HL-60 (cell line): Measurements from ENCODE around the gene HECTD4.
"Not testable (repeated sequence)": the region's sequence is repeated elsewhere in the genome, so short reads cannot be mapped to it uniquely, and the experiment has no call there.

Source experiments
- CTCF ChIP-seq: IDR thresholded peaks from one replicate; pipeline ENCODE4 v1.5.1; 2011; ENCODE audit warnings: low read length, control low read depth, inconsistent platforms; ENCODE audit not compliant: insufficient read depth
- GABPA ChIP-seq: IDR thresholded peaks from 2 replicates; pipeline ENCODE4 v1.6.1; 2012; ENCODE audit warnings: low read depth
- POLR2AphosphoS5 ChIP-seq: IDR thresholded peaks from 2 replicates; pipeline ENCODE4 v1.6.1; 2012; ENCODE audit warnings: low read depth
- REST ChIP-seq: IDR thresholded peaks from 2 replicates; pipeline ENCODE4 v1.6.1; 2012; ENCODE audit warnings: low read depth; ENCODE audit not compliant: insufficient replicate concordance
- SPI1 ChIP-seq: IDR thresholded peaks from 2 replicates; pipeline ENCODE4 v1.6.1; 2012; ENCODE audit warnings: low read depth, mild to moderate bottlenecking, borderline replicate concordance

GRCh38 chr12:112110787-112111662, 271.2 kb downstream of the HECTD4 start:
- not testable (repeated sequence) for TF ChIP-seq CTCF, SPI1, GABPA, REST, POLR2AphosphoS5
